ENCODE measurements around the gene MOGAT2.
"Not testable (repeated sequence)": the region's sequence is repeated elsewhere in the genome, so short reads cannot be mapped to it uniquely, and the experiment has no call there.

The MOGAT2 gene

DNA sequence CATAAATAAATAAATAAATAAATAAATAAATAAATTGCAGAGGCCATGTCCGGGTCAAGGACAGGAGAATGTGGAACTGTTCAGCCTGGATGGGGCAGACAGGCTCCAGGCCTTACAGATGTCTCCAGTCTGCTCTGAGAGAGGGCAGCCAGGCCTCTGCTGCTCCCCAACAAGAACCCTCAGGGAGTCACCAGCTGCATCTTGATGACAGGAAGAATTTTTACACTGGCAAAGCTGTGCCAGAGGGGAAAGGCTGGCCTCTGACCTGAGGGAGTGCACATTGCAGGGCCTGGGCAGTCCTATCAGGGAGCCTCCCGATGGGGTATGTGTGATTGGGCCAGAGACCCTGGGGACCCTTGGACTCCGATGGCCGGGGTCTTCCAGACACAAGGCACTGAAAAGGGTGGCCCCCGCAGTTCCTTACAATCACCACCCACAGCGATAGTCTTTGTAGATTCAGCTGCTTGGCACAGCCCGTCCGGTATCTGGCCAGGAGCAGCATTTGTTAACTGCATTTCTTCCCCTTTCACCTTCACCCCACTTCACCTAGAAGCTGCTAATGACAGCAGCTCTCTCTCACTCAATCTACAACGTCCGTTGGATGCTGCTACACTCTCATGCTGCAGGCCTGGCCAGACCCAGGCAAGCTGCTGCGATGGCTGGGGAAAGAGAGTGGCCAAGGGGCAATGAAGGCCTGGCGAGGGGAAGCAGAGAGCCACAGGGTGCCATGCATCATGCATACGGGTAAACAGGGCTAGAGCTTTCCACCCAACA, 8.1 kb downstream of the MOGAT2 start:
- no peak for DNase-seq (ENCODE audit: low read depth in 1 of 2, low spot score in 1 of 2)
- no peak for TF ChIP-seq JUND (IDR thresholded peaks at IDR 0.05; ENCODE audit: low read depth)
- in situ Hi-C loops (cut with HindIII; ENCODE audit: low pct_unique_long_range_greater_than_20kb, low sequenced_read_pairs) = no loop called here

DNA sequence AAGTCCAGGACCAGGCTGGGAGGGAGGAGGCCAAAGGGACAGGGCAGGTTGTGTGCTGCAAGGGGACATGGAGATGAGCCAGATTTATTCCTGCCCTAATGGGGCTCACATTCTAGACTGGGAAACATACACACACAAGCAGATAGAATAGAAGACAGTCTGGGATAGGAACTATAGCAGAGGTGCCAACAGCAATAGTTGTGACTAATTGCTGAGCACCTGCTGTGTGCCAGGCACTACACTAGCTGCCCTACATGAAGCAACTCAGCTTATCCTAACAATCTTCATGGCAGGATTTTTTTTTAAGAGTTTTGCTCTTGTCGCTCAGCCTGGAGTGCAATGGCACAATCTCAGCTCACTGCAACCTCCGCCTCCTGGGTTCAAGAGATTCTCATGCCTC, 11.4 kb downstream of the MOGAT2 start:
- TF ChIP-seq JUND (IDR thresholded peaks at IDR 0.05; ENCODE audit: low read depth) = no peak
- DNase-seq (ENCODE audit: low read depth in 1 of 2, low spot score in 1 of 2) = no peak
- in situ Hi-C loops (cut with HindIII; ENCODE audit: low pct_unique_long_range_greater_than_20kb, low sequenced_read_pairs) = no loop called here

DNA sequence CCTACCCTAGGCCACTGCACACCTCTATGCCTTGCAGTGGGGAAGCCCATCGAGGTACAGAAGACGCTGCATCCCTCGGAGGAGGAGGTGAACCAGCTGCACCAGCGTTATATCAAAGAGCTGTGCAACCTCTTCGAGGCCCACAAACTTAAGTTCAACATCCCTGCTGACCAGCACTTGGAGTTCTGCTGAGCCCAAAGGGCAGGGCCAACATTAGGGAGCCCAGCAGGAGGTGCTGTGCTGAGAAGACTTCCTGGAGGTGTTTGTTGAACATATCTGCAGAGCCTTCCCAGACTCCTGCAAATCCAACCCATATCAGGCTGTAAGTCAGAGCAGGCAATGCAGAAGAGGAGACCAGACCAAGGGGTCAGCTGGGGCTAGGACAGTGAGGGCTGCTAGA, 13.5 kb downstream of the MOGAT2 start:
- in situ Hi-C loops (cut with HindIII; ENCODE audit: low pct_unique_long_range_greater_than_20kb, low sequenced_read_pairs) = no loop called here
- no peak for TF ChIP-seq JUND (IDR thresholded peaks at IDR 0.05; ENCODE audit: low read depth)
- DNase-seq (ENCODE audit: low read depth in 1 of 2, low spot score in 1 of 2) = no peak

DNA sequence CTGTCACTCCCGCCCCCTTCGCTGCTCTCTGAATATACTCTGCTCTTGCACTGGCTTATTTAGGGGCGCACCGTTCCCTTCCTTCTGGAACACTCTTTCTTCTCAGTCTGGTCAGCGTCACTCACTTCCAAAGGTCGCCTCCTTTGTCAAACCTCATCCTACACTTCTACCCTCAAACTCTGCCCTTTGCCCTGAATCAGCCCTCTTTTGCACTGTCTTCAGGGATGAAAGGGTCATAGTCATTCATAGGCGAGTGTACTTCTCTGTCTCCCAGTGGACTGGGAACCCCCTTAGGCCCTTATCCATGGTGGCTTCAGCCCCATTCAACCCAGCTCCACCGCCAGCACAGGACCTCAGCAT, 15.4 kb downstream of the MOGAT2 start:
- in situ Hi-C loops (cut with HindIII; ENCODE audit: low pct_unique_long_range_greater_than_20kb, low sequenced_read_pairs) = no loop called here
- DNase-seq (ENCODE audit: low read depth in 1 of 2, low spot score in 1 of 2) = no peak
- TF ChIP-seq JUND (IDR thresholded peaks at IDR 0.05; ENCODE audit: low read depth) = no peak

DNA sequence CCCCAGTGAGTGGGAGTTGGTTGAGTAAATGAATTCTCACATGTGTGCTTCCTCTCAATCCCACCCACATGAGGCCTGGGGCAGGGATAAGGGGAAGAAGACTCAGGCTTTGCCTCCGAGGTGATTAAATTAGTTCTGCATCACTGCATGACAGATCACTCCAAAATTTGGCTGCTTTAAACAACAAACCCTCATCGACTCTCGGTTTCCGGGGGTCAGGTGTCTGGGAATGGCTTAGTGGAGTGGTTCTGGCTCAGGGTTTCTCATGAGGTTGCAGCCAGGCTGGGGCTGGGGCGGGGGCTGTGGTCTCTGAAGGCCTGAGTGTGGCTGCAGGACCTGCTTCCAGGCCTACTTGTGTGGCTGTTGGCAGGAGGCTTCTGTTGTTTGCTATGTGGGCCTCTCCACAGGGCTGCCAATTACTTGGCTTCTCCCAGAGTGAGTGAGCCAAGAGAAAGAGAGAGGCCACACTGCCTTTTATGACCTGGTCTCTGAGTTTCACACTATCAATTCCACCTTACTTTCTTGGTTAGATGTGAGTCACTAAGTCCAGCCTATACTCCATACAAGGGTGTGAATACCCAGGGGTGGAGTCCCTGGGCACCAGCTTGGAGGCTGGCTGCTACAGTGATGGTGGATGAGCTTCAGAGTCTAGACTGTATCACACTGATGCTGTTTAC, 15.9 kb downstream of the MOGAT2 start:
- no peak for TF ChIP-seq JUND (IDR thresholded peaks at IDR 0.05; ENCODE audit: low read depth)
- in situ Hi-C loops (cut with HindIII; ENCODE audit: low pct_unique_long_range_greater_than_20kb, low sequenced_read_pairs) = no loop called here
- no peak for DNase-seq (ENCODE audit: low read depth in 1 of 2, low spot score in 1 of 2)

DNA sequence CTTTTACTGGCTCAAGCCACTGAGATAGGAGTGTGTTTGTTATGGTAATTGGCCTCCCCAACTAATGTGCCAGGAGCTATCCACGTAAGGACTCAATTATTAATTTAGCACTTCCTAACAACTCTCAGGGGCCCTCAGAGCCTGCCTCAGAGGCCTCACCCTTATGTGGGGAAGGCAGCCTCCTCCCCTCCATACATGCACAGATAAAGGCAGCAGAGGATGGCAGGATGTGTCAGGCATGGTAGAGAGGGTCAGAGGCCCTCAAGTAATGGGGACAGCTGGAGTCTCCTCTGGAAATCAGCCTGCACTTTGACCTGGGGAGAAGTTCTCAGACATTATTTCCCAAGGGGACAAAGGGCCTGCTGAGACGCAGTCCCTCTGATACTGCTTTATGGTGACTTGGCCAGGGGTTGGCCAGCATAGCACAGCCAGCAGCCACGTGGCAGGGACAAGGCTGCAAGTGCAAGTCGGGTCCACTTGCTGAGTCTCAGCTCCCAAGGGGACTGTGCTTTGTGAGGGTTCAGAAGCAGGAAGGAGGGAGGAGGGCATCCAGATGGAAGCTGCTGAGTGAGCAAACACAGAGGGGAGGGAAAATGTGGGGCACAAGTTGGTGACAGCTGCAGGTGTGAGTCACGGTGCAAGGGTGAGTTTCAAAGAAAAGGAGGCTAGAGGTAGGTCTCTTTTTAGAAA, 17.0 kb downstream of the MOGAT2 start:
- in situ Hi-C loops (cut with HindIII; ENCODE audit: low pct_unique_long_range_greater_than_20kb, low sequenced_read_pairs) = no loop called here
- TF ChIP-seq JUND (IDR thresholded peaks at IDR 0.05; ENCODE audit: low read depth) = no peak
- DNase-seq (ENCODE audit: low read depth in 1 of 2, low spot score in 1 of 2) = no peak

DNA sequence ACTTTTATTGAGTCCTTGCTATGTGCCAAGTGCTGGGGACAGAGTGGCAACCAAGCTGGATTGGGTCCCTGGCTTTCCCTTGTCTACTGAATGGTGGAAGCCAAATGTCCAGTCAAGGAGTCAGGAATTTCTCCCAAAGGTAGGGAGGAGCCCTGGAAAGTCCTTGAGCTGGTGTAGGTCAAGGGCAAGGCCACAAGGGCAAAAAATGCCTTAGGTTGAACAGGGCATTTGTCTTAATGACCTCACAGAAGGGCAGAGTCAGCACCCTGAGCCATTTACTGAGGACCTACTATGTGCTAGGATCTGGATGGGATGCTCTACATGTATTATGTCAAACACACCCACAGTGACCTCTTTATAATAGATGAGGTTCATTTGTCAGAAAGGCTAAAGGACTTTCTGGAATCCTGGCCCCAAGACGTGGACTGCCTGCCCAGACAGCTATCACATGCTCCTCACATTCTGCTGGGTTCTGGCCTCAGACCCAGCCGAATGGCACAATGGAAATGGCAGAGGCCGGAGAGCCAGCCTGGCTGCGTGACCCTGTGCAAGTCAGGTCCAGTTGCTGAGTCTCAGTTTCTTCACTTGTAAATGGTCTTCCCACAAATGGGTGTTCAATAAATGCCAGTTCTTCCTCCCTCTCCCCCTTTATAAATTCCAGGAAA, 17.7 kb downstream of the MOGAT2 start:
- in situ Hi-C loops (cut with HindIII; ENCODE audit: low pct_unique_long_range_greater_than_20kb, low sequenced_read_pairs) = no loop called here
- TF ChIP-seq JUND (IDR thresholded peaks at IDR 0.05; ENCODE audit: low read depth) = no peak
- no peak for DNase-seq (ENCODE audit: low read depth in 1 of 2, low spot score in 1 of 2)

DNA sequence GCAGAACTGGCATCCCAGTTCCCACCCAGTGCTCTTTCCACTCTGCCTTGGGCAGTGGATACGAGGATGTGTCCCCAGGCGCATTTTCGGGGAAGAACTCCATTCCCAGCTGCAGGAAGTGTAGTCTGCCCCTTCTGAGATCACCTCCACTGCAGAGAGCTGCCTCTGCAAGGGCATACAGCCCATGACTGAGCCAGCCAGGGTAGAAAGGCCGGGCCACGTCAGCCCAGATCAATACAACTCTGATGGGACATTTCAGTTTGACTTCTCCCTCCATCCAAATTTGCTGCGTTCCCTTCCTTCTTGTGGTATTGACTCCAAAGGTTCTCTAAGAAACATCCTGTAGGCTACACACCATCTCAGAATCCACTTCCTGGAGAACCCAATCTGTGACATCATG, 19.7 kb downstream of the MOGAT2 start:
- TF ChIP-seq JUND (IDR thresholded peaks at IDR 0.05; ENCODE audit: low read depth) = no peak
- in situ Hi-C loops (cut with HindIII; ENCODE audit: low pct_unique_long_range_greater_than_20kb, low sequenced_read_pairs) = no loop called here
- no peak for DNase-seq (ENCODE audit: low read depth in 1 of 2, low spot score in 1 of 2)

DNA sequence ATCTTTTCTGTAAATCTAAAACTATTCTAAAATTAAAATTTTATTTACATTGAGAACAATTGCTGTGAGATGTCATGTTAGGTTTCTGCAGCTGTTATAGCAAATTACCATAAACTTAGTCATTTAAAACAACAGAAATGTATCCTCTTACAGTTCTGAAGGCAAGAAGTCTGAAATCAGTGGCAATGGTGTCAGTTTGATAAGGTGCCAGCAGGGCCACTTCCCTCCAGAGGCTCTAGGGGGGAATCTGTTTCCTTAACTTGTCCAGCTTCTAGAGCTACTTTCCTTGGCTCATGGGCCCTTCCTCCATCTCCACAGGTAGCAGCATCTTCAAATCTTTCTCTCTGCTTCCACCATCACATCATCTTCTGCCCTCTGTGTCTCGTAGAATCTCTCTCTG, 23.0 kb downstream of the MOGAT2 start:
- DNase-seq (ENCODE audit: low read depth in 1 of 2, low spot score in 1 of 2) = no peak
- in situ Hi-C loops (cut with HindIII; ENCODE audit: low pct_unique_long_range_greater_than_20kb, low sequenced_read_pairs) = no loop called here
- no peak for TF ChIP-seq JUND (IDR thresholded peaks at IDR 0.05; ENCODE audit: low read depth)

DNA sequence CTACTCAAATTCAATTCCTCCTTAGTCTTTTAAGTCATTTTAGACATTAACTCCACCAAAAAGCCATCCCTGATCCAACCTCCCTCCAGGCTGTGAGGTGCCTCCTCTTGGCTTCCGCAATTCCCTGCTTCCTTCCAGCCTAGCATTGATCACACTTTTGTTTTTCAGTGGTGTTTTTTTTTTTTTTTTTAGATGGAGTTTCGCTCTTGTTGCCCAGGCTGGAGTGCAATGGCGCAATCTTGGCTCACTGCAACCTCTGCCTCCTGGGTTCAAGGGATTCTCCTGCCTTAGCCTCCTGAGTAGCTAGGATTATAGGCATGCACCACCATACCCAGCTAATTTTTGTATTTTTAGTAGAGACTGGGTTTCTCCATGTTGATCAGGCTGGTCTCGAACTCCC, 25.5 kb downstream of the MOGAT2 start:
- DNase-seq (ENCODE audit: low read depth in 1 of 2, low spot score in 1 of 2); in situ Hi-C loops (cut with HindIII; ENCODE audit: low pct_unique_long_range_greater_than_20kb, low sequenced_read_pairs): not testable (repeated sequence)

DNA sequence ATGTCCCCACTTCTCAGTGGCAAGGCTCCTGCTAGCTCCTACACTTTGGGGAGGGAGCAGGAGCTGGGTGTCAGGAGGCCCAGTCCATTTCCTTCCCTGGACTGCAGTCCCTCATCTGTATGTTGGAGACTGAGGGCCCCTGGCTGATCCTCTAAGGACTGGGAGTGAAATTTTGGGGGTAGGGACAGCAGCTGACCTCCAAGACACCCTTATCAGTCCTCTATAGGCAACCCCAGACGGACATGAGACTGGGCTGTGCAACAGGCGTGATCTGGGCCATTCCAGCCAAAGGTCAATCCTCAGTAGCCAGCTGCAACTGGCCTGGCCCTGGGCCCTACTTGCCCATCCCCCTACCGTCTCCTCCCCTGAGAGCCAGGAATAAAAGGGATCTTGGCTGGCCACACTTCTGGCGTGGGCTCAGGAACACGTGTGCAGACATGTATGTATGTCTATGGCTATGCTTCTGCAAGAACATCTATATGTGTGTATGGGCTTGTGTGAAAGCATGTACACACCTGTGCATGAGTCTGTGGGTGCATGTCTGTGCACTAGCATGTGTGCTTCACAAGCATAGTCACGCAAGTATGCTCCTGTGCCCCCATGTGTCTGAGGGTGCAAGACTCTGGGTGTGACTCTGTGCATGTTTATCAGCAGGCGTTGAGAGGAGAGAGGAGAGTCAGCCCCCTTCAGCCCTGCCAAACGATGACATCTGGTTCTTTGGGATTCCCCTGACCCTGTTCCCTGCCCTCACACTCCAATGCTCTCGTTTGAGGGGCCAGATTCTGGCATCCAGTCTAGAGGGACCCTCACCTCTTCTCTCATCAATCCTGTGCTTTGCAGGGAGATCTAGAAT, 26.3 kb downstream of the MOGAT2 start:
- in situ Hi-C loops (cut with HindIII; ENCODE audit: low pct_unique_long_range_greater_than_20kb, low sequenced_read_pairs) = no loop called here
- no peak for DNase-seq (ENCODE audit: low read depth in 1 of 2, low spot score in 1 of 2)
- TF ChIP-seq JUND (IDR thresholded peaks at IDR 0.05; ENCODE audit: low read depth) = no peak

DNA sequence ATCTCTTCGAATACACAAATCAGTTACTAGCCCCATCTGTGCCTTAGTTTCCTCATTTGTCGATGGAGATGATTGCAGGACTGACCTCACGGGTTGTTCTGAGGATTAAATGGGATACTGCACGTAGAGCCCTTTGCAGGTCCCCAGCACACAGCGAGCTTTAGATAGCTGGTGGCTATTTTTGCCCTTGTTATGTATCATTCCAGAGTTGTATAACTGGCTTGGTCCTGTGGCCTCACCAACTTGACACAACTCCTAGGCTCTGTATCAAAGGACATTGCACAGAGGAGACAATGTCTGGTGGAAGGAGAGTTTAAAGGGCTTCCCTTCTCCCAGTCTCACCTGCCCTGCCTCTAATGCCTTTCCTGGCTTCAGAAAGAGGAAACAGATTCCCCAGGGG, 28.2 kb downstream of the MOGAT2 start:
- DNase-seq (ENCODE audit: low read depth in 1 of 2, low spot score in 1 of 2) = no peak
- in situ Hi-C loops (cut with HindIII; ENCODE audit: low pct_unique_long_range_greater_than_20kb, low sequenced_read_pairs) = no loop called here
- no peak for TF ChIP-seq JUND (IDR thresholded peaks at IDR 0.05; ENCODE audit: low read depth)

DNA sequence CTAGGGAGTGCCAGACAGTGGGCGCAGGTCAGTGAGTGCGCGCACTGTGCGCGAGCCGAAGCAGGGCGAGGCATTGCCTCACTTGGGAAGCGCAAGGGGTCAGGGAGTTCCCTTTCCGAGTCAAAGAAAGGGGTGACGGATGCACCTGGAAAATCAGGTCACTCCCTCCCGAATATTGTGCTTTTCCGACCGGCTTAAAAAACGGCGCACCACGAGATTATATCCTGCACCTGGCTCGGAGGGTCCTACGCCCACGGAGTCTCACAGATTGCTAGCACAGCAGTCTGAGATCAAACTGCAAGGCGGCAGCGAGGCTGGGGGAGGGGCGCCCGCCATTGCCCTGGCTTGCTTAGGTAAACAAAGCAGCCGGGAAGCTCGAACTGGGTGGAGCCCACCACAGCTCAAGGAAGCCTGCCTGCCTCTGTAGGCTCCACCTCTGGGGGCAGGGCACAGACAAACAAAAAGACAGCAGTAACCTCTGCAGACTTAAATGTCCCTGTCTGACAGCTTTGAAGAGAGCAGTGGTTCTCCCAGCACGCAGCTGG, 31.2 kb downstream of the MOGAT2 start:
- in situ Hi-C loops (cut with HindIII; ENCODE audit: low pct_unique_long_range_greater_than_20kb, low sequenced_read_pairs); DNase-seq (ENCODE audit: low read depth in 1 of 2, low spot score in 1 of 2): not testable (repeated sequence)

DNA sequence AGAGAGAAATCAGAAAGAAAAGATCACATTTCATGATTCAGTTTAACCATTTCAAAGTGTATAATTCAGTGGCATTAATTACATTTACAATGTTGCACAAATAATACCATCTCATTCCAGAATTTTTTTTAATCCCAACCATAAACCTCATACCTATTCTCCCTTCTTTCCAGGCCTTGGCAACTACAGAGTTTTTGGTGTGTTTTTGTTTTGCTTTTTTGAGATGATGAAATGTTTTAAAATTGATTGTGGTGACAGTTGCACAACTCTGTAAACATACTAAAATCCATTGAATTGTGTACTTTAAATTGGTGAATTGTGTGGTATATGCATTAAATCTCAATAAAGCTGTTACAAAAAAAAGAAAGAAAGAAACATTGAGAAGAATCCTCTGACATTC, 37.3 kb downstream of the MOGAT2 start:
- DNase-seq (ENCODE audit: low read depth in 1 of 2, low spot score in 1 of 2); in situ Hi-C loops (cut with HindIII; ENCODE audit: low pct_unique_long_range_greater_than_20kb, low sequenced_read_pairs): not testable (repeated sequence)
